CD4-positive, CD25-positive, alpha-beta regulatory T cell (primary cell): ENCODE data around the gene STK38. TPM values are rescaled to one million over a fixed set of nuclear protein-coding genes. Genes with fewer than 3 reads are reported as not detected.
"Not testable (repeated sequence)": the region's sequence is repeated elsewhere in the genome, so short reads cannot be mapped to it uniquely, and the experiment has no call there.

Experiments used
- ATAC-seq, 2 donors: fragments of 150-1000 bp; cut with Tn5 transposase; one replicate each; pipeline ENCODE4 v1.10.0; 2021; ENCODE audit warnings: low read depth in 2 of 2, moderate number of reproducible peaks in 2 of 2, moderate library complexity in 1 of 2
- DNase-seq, 3 donors: peaks; one replicate each; pipeline versions ENCODE4 v3.0.0 to v3.0.0-alpha.2; 2012 to 2022; ENCODE audit warnings: mixed read lengths in 1 of 3
- H3K27ac ChIP-seq: one replicate; pipeline ENCODE4 v1.7.0; 2013; ENCODE audit warnings: mild to moderate bottlenecking, low read length; ENCODE audit not compliant: insufficient read depth, poor library complexity, severe bottlenecking
- H3K27me3 ChIP-seq: one replicate; pipeline ENCODE4 v1.7.0; 2013; ENCODE audit warnings: low read length; ENCODE audit not compliant: control insufficient read depth, insufficient read depth
- H3K36me3 ChIP-seq: one replicate; pipeline ENCODE4 v1.7.0; 2013; ENCODE audit warnings: mild to moderate bottlenecking, low read length, moderate library complexity; ENCODE audit not compliant: control insufficient read depth, insufficient read depth
- H3K4me1 ChIP-seq: 2 replicates; pipeline ENCODE4 v1.7.0; 2013; ENCODE audit warnings: mild to moderate bottlenecking, low read length; ENCODE audit not compliant: insufficient read depth, control insufficient read depth, poor library complexity, severe bottlenecking
- H3K4me3 ChIP-seq: one replicate; pipeline ENCODE4 v1.7.0; 2013; ENCODE audit warnings: low read depth, mild to moderate bottlenecking, low read length, moderate library complexity
- H3K9me3 ChIP-seq, 2 experiments: 1 replicate in 1 of 2; 2 replicates in 1 of 2; pipeline ENCODE4 v1.7.0; 2013; ENCODE audit warnings: low read length in 2 of 2, mild to moderate bottlenecking in 1 of 2, moderate library complexity in 1 of 2; ENCODE audit not compliant: control insufficient read depth in 2 of 2
- H3K27ac Mint-ChIP-seq, 3 donors: one replicate each; pipeline ENCODE4 v1.8.0; 2020 to 2022; ENCODE audit warnings: mild to moderate bottlenecking in 3 of 3, mixed read lengths in 3 of 3, moderate library complexity in 2 of 3
- H3K27me3 Mint-ChIP-seq: one replicate; pipeline ENCODE4 v1.8.0; 2022; ENCODE audit warnings: mild to moderate bottlenecking, mixed read lengths
- H3K36me3 Mint-ChIP-seq: one replicate; pipeline ENCODE4 v1.8.0; 2020; ENCODE audit warnings: mixed read lengths
- H3K4me1 Mint-ChIP-seq, 4 donors: one replicate each; pipeline ENCODE4 v1.8.0; 2020 to 2022; ENCODE audit warnings: mixed read lengths in 4 of 4, mild to moderate bottlenecking in 1 of 4
- H3K4me3 Mint-ChIP-seq, 4 donors: one replicate each; pipeline ENCODE4 v1.8.0; 2020 to 2022; ENCODE audit warnings: mild to moderate bottlenecking in 4 of 4, mixed read lengths in 4 of 4, moderate library complexity in 3 of 4
- H3K9me3 Mint-ChIP-seq, 7 donors: one replicate each; pipeline ENCODE4 v1.8.0; 2020 to 2022; ENCODE audit warnings: mixed read lengths in 7 of 7, mild to moderate bottlenecking in 3 of 7, moderate library complexity in 2 of 7
- polyA plus RNA-seq, 4 donors: library from polyadenylated mRNA; unstranded; fragments of 300-500 nt; fragmentation: Illumina TruSeq; gene quantifications; one replicate each; pipeline ENCODE4 v1.2.3, GENCODE V29; 2021
- total RNA-seq: library from RNA; stranded (reverse); gene quantifications from one replicate; pipeline ENCODE4 v1.2.3, GENCODE V29; 2022

Gene STK38
- total and polyA plus RNA-seq, 5 donors from 2014 or later = 92.8 to 126 (median 106) TPM

DNA sequence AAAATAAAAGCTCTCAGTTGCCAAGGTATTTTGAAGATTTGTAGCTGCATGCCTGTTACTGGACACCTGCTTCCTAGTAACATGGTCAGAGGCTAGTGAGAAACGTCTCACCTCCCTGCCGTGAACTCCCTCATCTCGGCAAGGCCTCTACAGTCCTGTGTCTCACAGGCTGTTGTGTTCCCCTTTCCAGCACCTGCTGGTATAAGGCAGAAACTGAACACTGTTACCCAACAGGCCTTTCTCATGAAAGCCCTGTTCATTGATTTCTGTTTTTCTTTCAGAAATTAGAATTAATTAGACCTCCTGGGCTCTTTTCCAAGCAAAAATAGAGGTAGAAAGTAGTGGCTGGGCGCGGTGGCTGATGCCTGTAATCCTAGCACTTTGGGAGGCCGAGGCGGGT lies 29.3 kb upstream of the STK38 start:
- Mint-ChIP-seq H3K4me1 (peaks cover 0 to 7% (median 3%) of the 10 kb centered on the region in 4 donors), H3K4me3 (peak overlapping the region in 1 of 4 donors; percentile 54), H3K9me3 (peaks cover 0 to 2% (median 0%) of the 10 kb centered on the region in 7 donors), H3K27me3 (no peaks in the 10 kb centered on the region), H3K27ac (no peak overlapping the region), H3K36me3 (no peaks in the 10 kb centered on the region)
- Histone ChIP-seq H3K27ac (no peak overlapping the region), H3K27me3 (no peaks in the 10 kb centered on the region), H3K4me1 (no peaks in the 10 kb centered on the region), H3K4me3 (no peak overlapping the region), H3K9me3 (peaks cover 0 to 2% of the 10 kb centered on the region in 2 experiments), H3K36me3 (no peaks in the 10 kb centered on the region)
- ATAC-seq (no peak), DNase-seq (no peak)

DNA sequence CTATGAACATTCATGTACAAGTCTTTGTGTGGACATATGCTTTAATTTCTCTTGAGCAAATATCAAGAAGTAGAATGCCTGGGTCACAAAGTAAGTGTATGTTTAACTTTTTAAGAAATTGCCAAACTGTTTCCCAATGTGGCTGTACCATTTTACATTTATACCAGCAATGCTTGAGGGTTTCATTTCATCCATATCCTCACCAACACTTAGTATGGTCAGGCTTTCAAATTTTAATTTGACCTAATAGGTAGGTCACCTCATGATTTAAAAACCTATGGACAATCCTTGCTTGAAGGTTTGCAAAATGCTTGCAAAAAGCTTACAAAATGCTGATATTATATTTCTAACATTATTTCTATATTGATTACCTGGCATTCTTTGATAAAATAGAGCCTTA lies 27.4 kb upstream of the STK38 start:
- H3K9me3 Mint-ChIP-seq = peaks cover 0 to 2% (median 0%) of the 10 kb centered on the region in 7 donors
- Histone ChIP-seq H3K9me3 (peaks cover 0 to 2% of the 10 kb centered on the region in 2 experiments), H3K27ac (no peak overlapping the region), H3K36me3 (no peaks in the 10 kb centered on the region), H3K27me3 (no peaks in the 10 kb centered on the region), H3K4me3 (no peak overlapping the region), H3K4me1 (no peaks in the 10 kb centered on the region)
- no peaks in the 10 kb centered on the region for H3K27me3 Mint-ChIP-seq
- ATAC-seq (no peak), DNase-seq (no peak)
- H3K4me1 Mint-ChIP-seq = peaks cover 0 to 6% (median 3%) of the 10 kb centered on the region in 4 donors
- no peaks in the 10 kb centered on the region for H3K36me3 Mint-ChIP-seq
- no peak overlapping the region for H3K4me3 Mint-ChIP-seq
- H3K27ac Mint-ChIP-seq = no peak overlapping the region

DNA sequence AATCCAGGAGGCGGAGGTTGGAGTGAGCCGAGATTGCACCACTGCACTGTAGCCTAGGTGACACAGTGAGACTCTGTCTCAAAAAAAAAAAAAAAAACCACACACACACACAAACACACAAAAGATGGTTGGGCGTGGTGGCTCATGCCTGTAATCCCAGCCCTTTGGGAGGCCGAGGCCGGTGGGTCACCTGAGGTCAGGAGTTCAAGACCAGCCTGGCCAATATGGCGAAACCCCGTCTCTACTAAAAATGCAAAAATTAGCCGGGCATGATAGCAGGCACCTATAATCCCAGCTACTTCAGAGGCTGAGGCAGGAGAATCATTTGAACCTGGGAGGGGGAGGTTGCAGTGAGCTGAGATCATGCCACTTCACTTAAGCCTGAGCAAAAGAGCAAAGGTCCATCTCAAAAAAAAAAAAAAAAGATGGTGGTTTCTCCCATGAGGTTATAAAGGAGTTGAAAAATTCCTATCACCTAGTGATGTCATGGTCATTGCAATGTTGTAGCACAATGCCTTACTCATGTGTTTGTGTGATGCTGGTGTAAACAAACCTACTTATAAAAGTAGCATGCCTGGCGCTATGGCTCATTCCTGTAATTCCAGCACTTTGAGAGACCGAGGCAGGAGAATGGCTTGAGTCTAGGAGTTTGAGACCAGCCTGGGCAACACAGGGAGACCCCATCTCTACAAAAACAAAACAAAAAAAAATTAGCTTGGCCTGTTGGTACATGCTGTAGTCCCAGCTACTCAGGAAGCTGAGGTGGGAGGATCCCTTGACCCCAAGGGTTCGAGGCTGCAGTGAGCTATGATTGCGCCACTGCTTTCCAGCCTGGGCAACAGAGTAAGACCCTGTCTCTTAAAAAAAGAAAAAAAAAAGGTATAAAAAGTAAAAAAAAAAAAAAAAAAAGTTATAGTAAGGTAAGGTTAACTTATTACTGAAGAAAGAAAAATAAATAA lies 25.4 kb upstream of the STK38 start:
- H3K9me3 ChIP-seq, ATAC-seq, H3K27ac ChIP-seq, DNase-seq, H3K4me3 ChIP-seq, H3K4me1 Mint-ChIP-seq, H3K27me3 ChIP-seq, H3K9me3 Mint-ChIP-seq, H3K36me3 ChIP-seq, H3K27me3 Mint-ChIP-seq, H3K36me3 Mint-ChIP-seq, H3K4me1 ChIP-seq: not testable (repeated sequence)
- peak overlapping the region in 1 of 4 donors; percentile 73 for H3K4me3 Mint-ChIP-seq
- peak overlapping the region in 1 of 3 donors; percentile 34 for H3K27ac Mint-ChIP-seq

DNA sequence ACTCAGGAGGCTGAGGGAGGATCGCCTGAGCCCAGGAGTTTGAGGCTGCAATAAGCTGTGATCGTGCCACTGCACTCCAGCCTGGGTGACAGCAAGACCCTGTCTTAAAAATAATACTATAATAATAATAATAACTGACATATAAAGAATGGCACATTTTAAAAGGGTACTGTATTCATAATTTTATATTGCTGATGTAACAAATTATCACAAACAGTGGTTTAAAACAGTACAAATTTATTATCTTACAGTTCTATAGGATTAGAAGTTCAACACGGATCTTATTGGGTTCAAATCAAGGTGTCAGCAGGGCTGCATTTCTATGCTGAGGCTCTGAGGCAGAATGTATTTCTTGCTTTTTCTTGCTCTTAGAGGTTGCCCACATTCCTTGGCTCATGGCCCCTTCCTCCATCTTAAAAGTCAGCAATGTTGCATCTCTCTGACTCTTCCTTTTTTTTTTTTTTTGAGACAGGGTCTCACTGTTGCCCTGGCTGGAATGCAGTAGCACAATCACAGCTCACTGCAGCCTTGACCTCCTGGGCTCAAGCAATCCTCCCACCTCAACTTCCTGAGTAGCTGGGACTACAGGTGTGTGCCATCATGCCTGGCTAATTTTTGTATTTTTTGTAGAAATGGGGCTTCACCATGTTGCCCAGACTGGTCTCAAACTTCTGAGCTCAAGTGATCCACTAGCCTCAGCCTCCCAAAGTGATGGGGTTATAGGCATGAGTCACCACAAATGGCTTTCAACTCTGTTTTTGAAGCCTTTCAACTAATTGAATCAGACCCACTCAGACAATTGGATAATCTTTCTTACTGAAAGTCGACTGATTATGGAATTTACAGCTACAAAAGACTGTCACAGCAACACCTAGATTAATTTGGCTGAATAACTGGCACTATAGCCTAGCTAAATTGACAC lies 24.1 kb upstream of the STK38 start:
- H3K4me3 Mint-ChIP-seq = no peak overlapping the region
- H3K4me3 ChIP-seq = no peak overlapping the region
- H3K9me3 ChIP-seq = peaks cover 0 to 2% of the 10 kb centered on the region in 2 experiments
- H3K36me3 Mint-ChIP-seq = no peaks in the 10 kb centered on the region
- H3K9me3 Mint-ChIP-seq = no peaks in the 10 kb centered on the region
- no peaks in the 10 kb centered on the region for H3K4me1 ChIP-seq
- no peak for ATAC-seq
- H3K27me3 ChIP-seq = no peaks in the 10 kb centered on the region
- no peak overlapping the region for H3K27ac Mint-ChIP-seq
- no peaks in the 10 kb centered on the region for H3K4me1 Mint-ChIP-seq
- H3K36me3 ChIP-seq = no peaks in the 10 kb centered on the region
- H3K27me3 Mint-ChIP-seq = no peaks in the 10 kb centered on the region
- DNase-seq = no peak
- no peak overlapping the region for H3K27ac ChIP-seq

DNA sequence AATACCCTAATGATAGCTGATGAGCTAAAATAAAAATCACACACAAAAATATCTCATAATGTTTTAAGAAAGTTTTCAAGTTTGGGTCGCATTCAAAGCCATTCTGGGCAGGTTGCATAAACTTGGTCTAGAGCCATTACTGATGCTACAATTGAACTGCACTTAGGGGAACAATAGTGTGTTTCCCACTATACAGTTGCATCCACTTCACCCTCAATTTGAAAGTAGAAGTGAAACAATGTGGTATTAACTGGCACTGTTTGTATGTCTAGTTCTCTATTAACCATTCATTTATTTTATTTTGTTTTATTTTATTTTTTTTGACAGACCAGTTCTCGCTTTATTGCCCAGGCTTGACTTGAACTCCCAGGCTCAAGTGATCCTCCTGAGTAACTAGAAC lies 23.0 kb upstream of the STK38 start:
- Histone ChIP-seq H3K9me3 (peaks cover 0 to 2% of the 10 kb centered on the region in 2 experiments), H3K4me1 (no peaks in the 10 kb centered on the region), H3K4me3 (no peak overlapping the region), H3K27ac (no peak overlapping the region), H3K36me3 (no peaks in the 10 kb centered on the region), H3K27me3 (no peaks in the 10 kb centered on the region)
- Mint-ChIP-seq H3K4me1 (no peaks in the 10 kb centered on the region), H3K4me3 (no peak overlapping the region), H3K36me3 (no peaks in the 10 kb centered on the region), H3K27me3 (no peaks in the 10 kb centered on the region), H3K27ac (no peak overlapping the region), H3K9me3 (no peaks in the 10 kb centered on the region)
- ATAC-seq (no peak), DNase-seq (peak in 1 of 3 donors; percentile 6)

DNA sequence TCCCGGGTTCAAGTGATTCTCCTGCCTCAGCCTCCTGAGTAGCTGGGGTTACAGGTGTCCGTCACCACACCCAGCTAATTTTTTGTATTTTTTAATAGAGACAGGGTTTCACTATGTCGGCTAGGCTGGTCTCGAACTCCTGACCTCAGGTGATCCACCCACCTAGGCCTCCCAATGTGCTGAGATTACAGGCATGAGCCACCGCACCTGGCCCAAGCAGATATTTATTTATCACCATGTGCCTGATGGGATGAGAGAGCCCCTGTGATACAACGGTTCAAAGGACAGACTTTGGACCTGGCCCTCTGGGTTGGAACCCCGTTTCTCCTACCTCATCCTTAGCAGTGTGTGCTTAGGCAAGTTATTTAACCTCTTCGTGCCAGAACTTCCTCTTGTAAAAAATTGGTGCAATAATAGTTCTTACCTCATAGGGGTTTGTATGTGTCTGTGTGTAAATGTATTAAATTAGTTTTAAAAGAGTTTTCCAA lies 19.2 kb upstream of the STK38 start:
- H3K4me1 ChIP-seq = no peaks in the 10 kb centered on the region
- Mint-ChIP-seq H3K27me3 (peaks cover 13% of the 10 kb centered on the region), H3K4me3 (no peak overlapping the region), H3K9me3 (no peaks in the 10 kb centered on the region), H3K4me1 (no peaks in the 10 kb centered on the region), H3K27ac (no peak overlapping the region), H3K36me3 (no peaks in the 10 kb centered on the region)
- no peak overlapping the region for H3K4me3 ChIP-seq
- no peaks in the 10 kb centered on the region for H3K9me3 ChIP-seq
- H3K36me3 ChIP-seq = no peaks in the 10 kb centered on the region
- no peak overlapping the region for H3K27ac ChIP-seq
- H3K27me3 ChIP-seq = no peaks in the 10 kb centered on the region
- ATAC-seq = no peak
- DNase-seq = no peak

DNA sequence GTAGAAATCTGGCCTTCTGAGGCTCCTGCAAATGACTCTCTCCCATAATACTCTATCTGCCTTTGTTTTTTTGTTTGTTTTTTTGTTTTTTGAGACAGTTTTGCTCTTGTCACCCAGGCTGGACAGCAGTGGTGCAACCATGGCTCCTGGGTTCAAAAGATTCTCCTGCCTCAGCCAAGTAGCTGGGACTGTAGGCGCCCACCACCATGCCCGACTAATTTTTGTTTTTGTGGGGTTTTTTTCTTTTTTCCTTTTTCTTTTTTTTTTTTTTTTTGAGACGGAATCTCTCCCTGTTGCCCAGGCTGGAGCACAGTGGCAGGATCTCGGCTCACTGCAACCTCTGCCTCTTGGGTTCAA lies 16.6 kb upstream of the STK38 start:
- ATAC-seq = no peak
- Histone ChIP-seq H3K4me3 (no peak overlapping the region), H3K4me1 (no peaks in the 10 kb centered on the region), H3K27ac (no peak overlapping the region), H3K36me3 (no peaks in the 10 kb centered on the region), H3K27me3 (no peaks in the 10 kb centered on the region), H3K9me3 (no peaks in the 10 kb centered on the region)
- peaks cover 0 to 2% (median 0%) of the 10 kb centered on the region in 7 donors for H3K9me3 Mint-ChIP-seq
- H3K4me3 Mint-ChIP-seq = no peak overlapping the region
- peak overlapping the region in 1 of 3 donors; percentile 19 for H3K27ac Mint-ChIP-seq
- H3K36me3 Mint-ChIP-seq = peaks cover 5% of the 10 kb centered on the region
- H3K27me3 Mint-ChIP-seq = peaks cover 31% of the 10 kb centered on the region
- no peak for DNase-seq
- H3K4me1 Mint-ChIP-seq = peaks cover 0 to 6% (median 5%) of the 10 kb centered on the region in 4 donors
